HFF-Myc (cell line): Measurements from ENCODE around the gene LARP4.

Experiments used
- DNase-seq: peaks from one replicate; pipeline ENCODE4 v3.0.0-alpha.2; 2011; ENCODE audit warnings: low read depth; ENCODE audit errors: extremely low read depth
- H3K4me3 ChIP-seq: replicated peaks from 2 replicates; pipeline ENCODE4 v1.5.1; 2011; ENCODE audit warnings: low read depth, mild to moderate bottlenecking, control low read depth, low read length
- TF ChIP-seq, protein P1 (sequence below): IDR thresholded peaks from 2 replicates; pipeline ENCODE4 v1.5.1; 2012; ENCODE audit warnings: mild to moderate bottlenecking, low read depth, low read length, control low read depth; ENCODE audit errors: missing control alignments

The LARP4 gene

DNA sequence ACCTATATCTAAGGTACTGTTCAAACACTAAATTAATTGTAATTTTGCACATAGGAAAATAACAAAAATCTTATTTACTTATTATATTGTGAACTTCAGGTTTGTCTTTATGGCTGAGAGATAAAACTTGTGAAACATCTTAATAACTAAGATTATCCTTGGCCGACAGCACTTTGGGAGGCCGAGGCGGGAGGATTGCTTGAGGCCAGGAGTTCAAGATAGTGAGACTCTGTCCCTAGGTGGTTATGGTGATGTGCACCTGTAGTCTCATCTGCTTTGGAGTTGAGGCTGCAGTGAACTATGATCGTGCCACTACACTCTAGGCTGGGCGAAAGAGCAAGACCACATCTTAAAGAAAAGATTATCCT lies 126.7 kb downstream of the LARP4 start:
- TF ChIP-seq, protein P1, sequence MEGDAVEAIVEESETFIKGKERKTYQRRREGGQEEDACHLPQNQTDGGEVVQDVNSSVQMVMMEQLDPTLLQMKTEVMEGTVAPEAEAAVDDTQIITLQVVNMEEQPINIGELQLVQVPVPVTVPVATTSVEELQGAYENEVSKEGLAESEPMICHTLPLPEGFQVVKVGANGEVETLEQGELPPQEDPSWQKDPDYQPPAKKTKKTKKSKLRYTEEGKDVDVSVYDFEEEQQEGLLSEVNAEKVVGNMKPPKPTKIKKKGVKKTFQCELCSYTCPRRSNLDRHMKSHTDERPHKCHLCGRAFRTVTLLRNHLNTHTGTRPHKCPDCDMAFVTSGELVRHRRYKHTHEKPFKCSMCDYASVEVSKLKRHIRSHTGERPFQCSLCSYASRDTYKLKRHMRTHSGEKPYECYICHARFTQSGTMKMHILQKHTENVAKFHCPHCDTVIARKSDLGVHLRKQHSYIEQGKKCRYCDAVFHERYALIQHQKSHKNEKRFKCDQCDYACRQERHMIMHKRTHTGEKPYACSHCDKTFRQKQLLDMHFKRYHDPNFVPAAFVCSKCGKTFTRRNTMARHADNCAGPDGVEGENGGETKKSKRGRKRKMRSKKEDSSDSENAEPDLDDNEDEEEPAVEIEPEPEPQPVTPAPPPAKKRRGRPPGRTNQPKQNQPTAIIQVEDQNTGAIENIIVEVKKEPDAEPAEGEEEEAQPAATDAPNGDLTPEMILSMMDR, result no peak
- no peak for DNase-seq
- H3K4me3 ChIP-seq, result no peak overlapping the region

DNA sequence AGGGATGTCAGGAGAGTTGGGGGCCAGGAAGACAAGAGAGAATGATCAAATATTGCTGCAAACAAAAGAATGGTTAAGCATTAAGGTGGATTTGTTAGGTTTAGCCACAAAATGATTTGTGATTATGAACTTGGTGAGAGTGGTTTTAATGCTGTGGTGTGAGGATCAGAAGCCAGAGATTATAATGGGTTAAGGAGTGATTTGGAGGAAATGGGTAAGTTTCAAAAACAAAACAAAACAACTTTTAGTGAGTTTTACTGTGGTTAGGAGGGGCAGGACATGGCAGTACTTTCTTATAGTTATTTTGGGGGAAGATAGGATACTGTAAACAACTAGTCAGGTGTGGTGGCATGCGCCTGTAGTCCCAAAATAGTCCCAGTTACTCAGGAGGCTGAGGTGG lies 128.1 kb downstream of the LARP4 start:
- no peak overlapping the region for H3K4me3 ChIP-seq
- TF ChIP-seq, protein P1, result no peak
- DNase-seq, result no peak

DNA sequence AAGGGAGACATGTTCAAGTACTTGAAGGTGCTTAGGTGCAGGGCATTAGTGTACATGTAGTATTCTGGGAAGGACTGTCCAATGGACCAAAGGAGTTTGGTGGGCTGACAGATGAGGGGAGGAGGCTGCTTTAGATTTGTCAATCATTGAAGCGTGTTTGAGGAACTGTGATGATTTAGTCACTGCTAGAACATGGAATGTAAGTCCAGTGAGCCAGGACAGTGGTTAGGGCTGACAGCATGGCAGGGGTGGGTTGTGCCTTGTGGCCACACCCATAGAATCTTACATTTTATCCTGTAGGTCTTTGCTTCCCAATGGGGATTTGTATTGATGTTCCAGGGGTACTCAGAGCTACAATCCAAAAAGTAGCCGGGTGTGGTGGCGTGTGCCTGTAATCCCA lies 128.7 kb downstream of the LARP4 start:
- H3K4me3 ChIP-seq, result no peak overlapping the region
- TF ChIP-seq, protein P1, result no peak
- no peak for DNase-seq
